HUES64 (cell line): ENCODE measurements around the gene ACAP3.
A peak's percentile ranks its signal among the peaks of the same experiment; 100 is the strongest.

Experiments used
- H3K27ac ChIP-seq: 2 replicates; pipeline ENCODE4 v1.7.0; 2013; ENCODE audit warnings: low read depth, low read length, inconsistent platforms
- H3K27me3 ChIP-seq: 2 replicates; pipeline ENCODE4 v1.6.1; 2013; ENCODE audit warnings: mild to moderate bottlenecking, low read length; ENCODE audit not compliant: insufficient read depth
- H3K36me3 ChIP-seq: 2 replicates; pipeline ENCODE4 v1.6.1; 2013; ENCODE audit warnings: mild to moderate bottlenecking, low read length; ENCODE audit not compliant: insufficient read depth
- H3K4me1 ChIP-seq: 2 replicates; pipeline ENCODE4 v1.6.1; 2013; ENCODE audit warnings: mild to moderate bottlenecking, low read length, moderate library complexity; ENCODE audit not compliant: insufficient read depth
- H3K4me3 ChIP-seq: 2 replicates; pipeline ENCODE4 v1.5.1; 2013; ENCODE audit warnings: mild to moderate bottlenecking, low read length, moderate library complexity
- H3K9ac ChIP-seq: 2 replicates; pipeline ENCODE4 v1.6.1; 2013; ENCODE audit warnings: mild to moderate bottlenecking, low read depth, low read length
- H3K9me3 ChIP-seq: 2 replicates; pipeline ENCODE4 v1.6.1; 2013; ENCODE audit warnings: low read depth, low read length; ENCODE audit not compliant: insufficient read depth
- WGBS: fragments of 150-250, 120-280 bp; methylation state at CpG from one replicate; pipeline ENCODE4 v1.1.7; 2013; ENCODE audit warnings: missing lambda C conversion rate; 5-methylcytosine and 5-hydroxymethylcytosine counted together

ACAP3 gene

GRCh38 chr1:1349256-1350012, 41.7 kb upstream of the ACAP3 start, which contains the start of gene DVL1:
Gene DVL1 (minus strand): TSS chr1:1349418. CDS start chr1:1349065, 353 bp downstream.
- Histone ChIP-seq H3K9me3 (no peaks in the 10 kb centered on the region), H3K4me1 (peaks cover 8% of the 10 kb centered on the region; the same call in 1 of the 2 replicates), H3K4me3 (peak within 1 kb of the TSS; percentile 95), H3K9ac (peak within 1 kb of the TSS; percentile 96), H3K27me3 (peaks cover under 1% of the 10 kb centered on the region; the same call in 1 of the 2 replicates), H3K36me3 (no peaks in the 10 kb centered on the region), H3K27ac (peak within 1 kb of the TSS; percentile 89)
- WGBS, result under 1% methylated on average over 117 of the region's 122 CpGs

- no peaks in the 10 kb centered on the region for H3K36me3 ChIP-seq
- H3K27ac ChIP-seq, result no peak overlapping the region; the same call in 1 of the 2 replicates
- no peaks in the 10 kb centered on the region for H3K9me3 ChIP-seq
- H3K4me1 ChIP-seq, result peaks cover 8% of the 10 kb centered on the region; the same call in 1 of the 2 replicates
- no peaks in the 10 kb centered on the region for H3K27me3 ChIP-seq
- under 1% methylated on average over 109 of the region's 109 CpGs for WGBS
- H3K4me3 ChIP-seq, result peak overlapping the region; percentile 86
- H3K9ac ChIP-seq, result peak overlapping the region; percentile 83
Observed at GRCh38 chr1:1348420-1349255, 40.9 kb upstream of the ACAP3 start.

- no peaks in the 10 kb centered on the region for H3K9me3 ChIP-seq
- no peak overlapping the region; the same call in 1 of the 2 replicates for H3K27ac ChIP-seq
- peak overlapping the region; percentile 83 for H3K9ac ChIP-seq
- H3K27me3 ChIP-seq, result no peaks in the 10 kb centered on the region
- H3K4me3 ChIP-seq, result peak overlapping the region; percentile 86
- 20% methylated on average over 26 of the region's 26 CpGs for WGBS
- no peaks in the 10 kb centered on the region for H3K36me3 ChIP-seq
- peaks cover 8% of the 10 kb centered on the region; the same call in 1 of the 2 replicates for H3K4me1 ChIP-seq
Observed at GRCh38 chr1:1347663-1348419, 40.1 kb upstream of the ACAP3 start.

- Histone ChIP-seq H3K9ac (no peak overlapping the region), H3K27me3 (no peaks in the 10 kb centered on the region), H3K4me3 (peak overlapping the region; percentile 86; the same call in 1 of the 2 replicates), H3K9me3 (no peaks in the 10 kb centered on the region), H3K27ac (no peak overlapping the region), H3K36me3 (no peaks in the 10 kb centered on the region), H3K4me1 (peaks cover 8% of the 10 kb centered on the region; the same call in 1 of the 2 replicates)
- 89% methylated on average over 10 of the region's 10 CpGs for WGBS
Observed at GRCh38 chr1:1347026-1347595, 39.4 kb upstream of the ACAP3 start.

GRCh38 chr1:1346501-1346890, 38.8 kb upstream of the ACAP3 start:
- Histone ChIP-seq H3K4me1 (peaks cover 5% of the 10 kb centered on the region; the same call in 1 of the 2 replicates), H3K36me3 (peaks cover 4% of the 10 kb centered on the region), H3K27me3 (no peaks in the 10 kb centered on the region), H3K27ac (no peak overlapping the region), H3K9me3 (no peaks in the 10 kb centered on the region), H3K4me3 (no peak overlapping the region), H3K9ac (no peak overlapping the region)
- WGBS, result 97% methylated on average over 10 of the region's 10 CpGs

GRCh38 chr1:1345860-1346500, 38.2 kb upstream of the ACAP3 start:
- peak overlapping the region; percentile 27; the same call in 1 of the 2 replicates for H3K9ac ChIP-seq
- peaks cover 3% of the 10 kb centered on the region; the same call in 1 of the 2 replicates for H3K4me1 ChIP-seq
- WGBS, result 95% methylated on average over 12 of the region's 12 CpGs
- H3K36me3 ChIP-seq, result peaks cover 9% of the 10 kb centered on the region
- H3K9me3 ChIP-seq, result no peaks in the 10 kb centered on the region
- H3K27me3 ChIP-seq, result no peaks in the 10 kb centered on the region
- no peak overlapping the region for H3K27ac ChIP-seq
- no peak overlapping the region for H3K4me3 ChIP-seq

- H3K9me3 ChIP-seq, result no peaks in the 10 kb centered on the region
- H3K4me1 ChIP-seq, result peaks cover 3% of the 10 kb centered on the region; the same call in 1 of the 2 replicates
- H3K9ac ChIP-seq, result peak overlapping the region; percentile 27; the same call in 1 of the 2 replicates
- H3K27me3 ChIP-seq, result no peaks in the 10 kb centered on the region
- WGBS, result 93% methylated on average over 16 of the region's 16 CpGs
- no peak overlapping the region for H3K27ac ChIP-seq
- no peak overlapping the region for H3K4me3 ChIP-seq
- H3K36me3 ChIP-seq, result peaks cover 15% of the 10 kb centered on the region
Observed at GRCh38 chr1:1345384-1345783, 37.7 kb upstream of the ACAP3 start.

GRCh38 chr1:1344655-1345361, 37.1 kb upstream of the ACAP3 start:
- Histone ChIP-seq H3K9ac (no peak overlapping the region), H3K27me3 (no peaks in the 10 kb centered on the region), H3K27ac (no peak overlapping the region), H3K9me3 (no peaks in the 10 kb centered on the region), H3K4me3 (no peak overlapping the region), H3K36me3 (peaks cover 15% of the 10 kb centered on the region), H3K4me1 (peaks cover 3% of the 10 kb centered on the region; the same call in 1 of the 2 replicates)
- 89% methylated on average over 15 of the region's 15 CpGs for WGBS

GRCh38 chr1:1343811-1344421, 36.2 kb upstream of the ACAP3 start:
- no peak overlapping the region for H3K9ac ChIP-seq
- H3K27ac ChIP-seq, result no peak overlapping the region
- H3K4me3 ChIP-seq, result no peak overlapping the region
- peaks cover 3% of the 10 kb centered on the region; the same call in 1 of the 2 replicates for H3K4me1 ChIP-seq
- H3K9me3 ChIP-seq, result no peaks in the 10 kb centered on the region
- H3K27me3 ChIP-seq, result no peaks in the 10 kb centered on the region
- H3K36me3 ChIP-seq, result peaks cover 20% of the 10 kb centered on the region
- 95% methylated on average over 24 of the region's 24 CpGs for WGBS
